GM12878 (cell line): ENCODE results near the gene SHH. TPM values are rescaled to one million over a fixed set of nuclear protein-coding genes. Genes with fewer than 3 reads are reported as not detected.

Source experiments
- ATAC-seq: fragments of 200-7000 bp; cut with Tn5 transposase; 3 replicates; pipeline ENCODE4 v1.9.1; 2020; ENCODE audit warnings: mild to moderate bottlenecking, moderate library complexity
- BruUV-seq: library from RNA; stranded (reverse); fragments of 400-500 nt; replicated peaks from 2 replicates; lab custom pipeline; 2021; lab: Mats Ljungman, UMichigan
- CTCF ChIA-PET: fragments of 300-600 bp; sonication (Branson Sonifier 250); formaldehyde crosslinking; extraction: SDS; loops from one replicate; lab custom pipeline; 2021; ENCODE audit warnings: inconsistent platforms; lab: Yijun Ruan, JAX
- POLR2A ChIA-PET: fragments of 350-600 bp; formaldehyde crosslinking; extraction: SDS; loops from one replicate; lab custom pipeline; 2021; ENCODE audit warnings: inconsistent platforms; lab: Charles Lee
- RAD21 ChIA-PET: fragments of 300-600 bp; sonication (Branson Sonifier 250); formaldehyde crosslinking; loops from one replicate; lab custom pipeline; 2023; ENCODE audit warnings: antibody characterized with exemption; ENCODE audit not compliant: unreplicated experiment; lab: Charles Lee
- SMC1A ChIA-PET: fragments of 300-600 bp; sonication (Branson Sonifier 250); formaldehyde crosslinking; loops from one replicate; lab custom pipeline; 2023; ENCODE audit not compliant: unreplicated experiment, uncharacterized antibody; lab: Charles Lee
- DNase-seq: peaks from one replicate; pipeline ENCODE4 v3.0.0-alpha.2; 2011; ENCODE audit warnings: low read depth, low spot score
- FAIRE-seq: peaks from 3 replicates; lab custom pipeline; 2011; peaks lifted over from hg19 to GRCh38; lab: Jason Lieb, UNC
- H2AFZ ChIP-seq: 2 replicates; pipeline ENCODE4 v1.6.0; 2011; ENCODE audit warnings: low read depth, low read length, control low read depth; ENCODE audit not compliant: control insufficient read depth
- H3K27ac ChIP-seq: 2 replicates; pipeline ENCODE4 v1.5.1; 2011; ENCODE audit warnings: control low read depth; ENCODE audit not compliant: control insufficient read depth, insufficient read depth
- H3K27me3 ChIP-seq, 2 experiments: replicated peaks in 1 of 2; 2 replicates each; pipeline versions ENCODE4 v1.6.0 to v1.6.1; 2011; ENCODE audit warnings: low read length in 1 of 2; ENCODE audit not compliant: control insufficient read depth in 2 of 2, insufficient read depth in 2 of 2
- H3K36me3 ChIP-seq, 2 experiments: 2 replicates each; pipeline ENCODE4 v1.5.1; 2011; ENCODE audit warnings: low read length in 1 of 2; ENCODE audit not compliant: control insufficient read depth in 2 of 2, insufficient read depth in 2 of 2
- H3K4me1 ChIP-seq: 2 replicates; pipeline ENCODE4 v1.6.1; 2011; ENCODE audit warnings: mild to moderate bottlenecking, low read length, moderate library complexity, mixed read lengths; ENCODE audit not compliant: control insufficient read depth, insufficient read depth
- H3K4me2 ChIP-seq: 2 replicates; pipeline ENCODE4 v1.6.0; 2011; ENCODE audit warnings: control low read depth; ENCODE audit not compliant: control insufficient read depth, insufficient read depth
- H3K4me3 ChIP-seq: fragments of 200-600 bp; sonication (generic); 2 replicates; pipeline ENCODE4 v1.5.1; 2016
- H3K79me2 ChIP-seq: 2 replicates; pipeline ENCODE4 v1.6.0; 2011; ENCODE audit warnings: low read length; ENCODE audit not compliant: control insufficient read depth, insufficient read depth
- H3K9ac ChIP-seq: 2 replicates; pipeline ENCODE4 v1.8.0; 2011; ENCODE audit warnings: low read length, control low read depth, mixed read lengths; ENCODE audit not compliant: control insufficient read depth, insufficient read depth
- H3K9me3 ChIP-seq: replicated peaks from 3 replicates; pipeline ENCODE4 v1.5.1; 2011; ENCODE audit warnings: mild to moderate bottlenecking, low read length; ENCODE audit not compliant: control insufficient read depth, insufficient read depth
- H4K20me1 ChIP-seq: 2 replicates; pipeline ENCODE4 v1.6.0; 2011; ENCODE audit not compliant: control insufficient read depth, insufficient read depth
- CUX1 ChIP-seq: IDR thresholded peaks from 2 replicates; pipeline ENCODE4 v1.6.1; 2012; ENCODE audit warnings: improper control_type of control experiment, low read depth, low read length; ENCODE audit not compliant: insufficient replicate concordance
- MLLT1 ChIP-seq: fragments of 450-650 bp; IDR thresholded peaks from 2 replicates; pipeline ENCODE4 v1.6.1; 2016; ENCODE audit warnings: mild to moderate bottlenecking
- NFXL1 ChIP-seq: fragments of 450-650 bp; IDR thresholded peaks from 2 replicates; pipeline ENCODE4 v1.6.1; 2017; ENCODE audit warnings: antibody characterized with exemption, mild to moderate bottlenecking, borderline replicate concordance
- NFYB ChIP-seq: IDR thresholded peaks from 2 replicates; pipeline ENCODE4 v1.6.1; 2011; ENCODE audit warnings: low read depth, mild to moderate bottlenecking, low read length, improper control_type of control experiment, moderate library complexity; ENCODE audit not compliant: insufficient read depth
- PKNOX1 ChIP-seq: fragments of 450-650 bp; IDR thresholded peaks from 2 replicates; pipeline ENCODE4 v1.6.1; 2016; ENCODE audit warnings: mild to moderate bottlenecking
- RBBP5 ChIP-seq: fragments of 200-600 bp; sonication (generic); conservative IDR thresholded peaks from 2 replicates; pipeline ENCODE4 v1.6.1; 2016
- SKIL ChIP-seq: fragments of 450-650 bp; IDR thresholded peaks from 2 replicates; pipeline ENCODE4 v1.6.1; 2017; ENCODE audit warnings: mild to moderate bottlenecking, low read depth, inconsistent platforms; ENCODE audit not compliant: poor library complexity, severe bottlenecking
- SMARCA5 ChIP-seq: fragments of 450-650 bp; IDR thresholded peaks from 2 replicates; pipeline ENCODE4 v1.6.1; 2017; ENCODE audit warnings: mild to moderate bottlenecking
- SREBF1 ChIP-seq: IDR thresholded peaks from 2 replicates; pipeline ENCODE4 v1.6.1; 2012; ENCODE audit warnings: mild to moderate bottlenecking, low read length
- STAT3 ChIP-seq: IDR thresholded peaks from 2 replicates; pipeline ENCODE4 v1.6.1; 2011; ENCODE audit warnings: low read depth, low read length, improper control_type of control experiment
- SUZ12 ChIP-seq: fragments of 200-600 bp; sonication (generic); IDR thresholded peaks from one replicate; pipeline ENCODE4 v1.6.1; 2018; ENCODE audit warnings: antibody characterized with exemption, mild to moderate bottlenecking; ENCODE audit not compliant: unreplicated experiment
- whole genome bisulfite sequencing: methylation state at CpG from one replicate; pipeline ENCODE4 v1.1.6; 2016; ENCODE audit warnings: low lambda C conversion rate; ENCODE audit not compliant: insufficient replicate concordance, insufficient coverage; ENCODE audit errors: missing lambda C conversion rate; 5-methylcytosine and 5-hydroxymethylcytosine counted together
- in situ Hi-C: fragments of 300-500 bp; cut with MboI; formaldehyde crosslinking; loops from 9 replicates; pipeline ENCODE4 v1.14.3; 2018; ENCODE audit warnings: mixed read lengths
- intact Hi-C: fragments of 100-400 bp; cut with micrococcal nuclease; formaldehyde crosslinking; loops from one replicate; pipeline ENCODE4 v1.14.2; 2022; ENCODE audit not compliant: unreplicated experiment
- polyA plus RNA-seq, 11 experiments: library from polyadenylated mRNA; depleted of rRNA in 4 of 11; unstranded in 6 of 11; stranded (reverse) in 5 of 11; fragments of >200 nt; fragmentation: Nextera tagmentation in 4 of 11; fragmentation: Illumina TruSeq in 1 of 11; extraction: Ambion mirVana in 4 of 11; extraction: Trizol in 1 of 11; gene quantifications; 1 replicate in 1 of 11; 2 replicates in 10 of 11; pipeline versions ENCODE4 v1.2.1 to v1.2.3, GENCODE V29; 2011 to 2016; ENCODE audit warnings: inconsistent platforms in 2 of 11, missing spikeins in 2 of 11, low read depth in 1 of 11
- total RNA-seq, 4 experiments: library from RNA; depleted of rRNA in 3 of 4; stranded (reverse); fragments of >200 nt in 3 of 4; fragmentation: Illumina TruSeq in 1 of 4; extraction: Trizol in 1 of 4; gene quantifications; 2 replicates each; pipeline versions ENCODE4 v1.2.1 to v1.2.3, GENCODE V29; 2013 to 2021
- TF ChIP-seq, protein P1 (sequence below): fragments of 450-650 bp; IDR thresholded peaks from 2 replicates; pipeline ENCODE4 v1.6.1; 2018; ENCODE audit warnings: borderline replicate concordance, mild to moderate bottlenecking; ENCODE audit not compliant: partially characterized antibody

SHH gene
- total and polyA plus RNA-seq, 10 of the 15 experiments (the other 5 are each of a cell fraction or from before 2014, with no cell fraction given), result not detected

DNA sequence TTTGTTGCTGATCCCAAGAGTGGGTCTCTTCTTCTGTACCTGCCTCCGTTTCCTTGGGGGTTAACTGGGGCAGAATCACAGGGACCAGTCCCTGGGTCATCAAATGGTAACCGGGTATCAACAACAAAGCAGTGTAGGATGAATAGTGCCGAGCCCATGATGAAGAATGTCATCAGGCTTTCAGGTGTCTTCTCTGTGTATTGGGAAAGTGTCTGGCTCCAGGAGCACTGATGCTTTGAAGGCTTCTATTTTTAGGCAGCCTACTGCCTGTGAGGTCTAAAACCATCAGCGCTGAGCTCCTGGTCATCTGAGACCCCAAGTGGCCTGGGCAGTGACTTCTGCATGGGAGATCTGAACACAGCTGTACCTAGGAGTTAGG, 48.2 kb upstream of the SHH start:
- in situ Hi-C loops, result no loop called here
- Histone ChIP-seq H3K36me3 (no peaks in the 10 kb centered on the region), H3K9me3 (no peaks in the 10 kb centered on the region), H3K9ac (no peak overlapping the region), H4K20me1 (no peaks in the 10 kb centered on the region), H3K27ac (no peak overlapping the region), H3K27me3 (peaks cover 0 to 1% of the 10 kb centered on the region in 2 experiments; a peak in 2 of 4 replicates), H3K4me3 (no peak overlapping the region), H3K4me1 (no peaks in the 10 kb centered on the region), H3K79me2 (no peaks in the 10 kb centered on the region), H2AFZ (no peak overlapping the region), H3K4me2 (no peak overlapping the region)
- ATAC-seq (no peak), FAIRE-seq (no peak), DNase-seq (no peak)
- 17% methylated on average over 4 of the region's 4 CpGs for WGBS
- ChIA-PET RAD21 (no interaction called here), CTCF (no interaction called here), SMC1A (no interaction called here), POLR2A (no interaction called here)
- intact Hi-C loops, result no loop called here
- no TSS peak for BruUV-seq
- no peak for TF ChIP-seq NFYB
- TF ChIP-seq SUZ12, result no peak
- TF ChIP-seq CUX1, result no peak
- TF ChIP-seq RBBP5, result no peak
- TF ChIP-seq NFXL1, result no peak
- TF ChIP-seq, protein P1, sequence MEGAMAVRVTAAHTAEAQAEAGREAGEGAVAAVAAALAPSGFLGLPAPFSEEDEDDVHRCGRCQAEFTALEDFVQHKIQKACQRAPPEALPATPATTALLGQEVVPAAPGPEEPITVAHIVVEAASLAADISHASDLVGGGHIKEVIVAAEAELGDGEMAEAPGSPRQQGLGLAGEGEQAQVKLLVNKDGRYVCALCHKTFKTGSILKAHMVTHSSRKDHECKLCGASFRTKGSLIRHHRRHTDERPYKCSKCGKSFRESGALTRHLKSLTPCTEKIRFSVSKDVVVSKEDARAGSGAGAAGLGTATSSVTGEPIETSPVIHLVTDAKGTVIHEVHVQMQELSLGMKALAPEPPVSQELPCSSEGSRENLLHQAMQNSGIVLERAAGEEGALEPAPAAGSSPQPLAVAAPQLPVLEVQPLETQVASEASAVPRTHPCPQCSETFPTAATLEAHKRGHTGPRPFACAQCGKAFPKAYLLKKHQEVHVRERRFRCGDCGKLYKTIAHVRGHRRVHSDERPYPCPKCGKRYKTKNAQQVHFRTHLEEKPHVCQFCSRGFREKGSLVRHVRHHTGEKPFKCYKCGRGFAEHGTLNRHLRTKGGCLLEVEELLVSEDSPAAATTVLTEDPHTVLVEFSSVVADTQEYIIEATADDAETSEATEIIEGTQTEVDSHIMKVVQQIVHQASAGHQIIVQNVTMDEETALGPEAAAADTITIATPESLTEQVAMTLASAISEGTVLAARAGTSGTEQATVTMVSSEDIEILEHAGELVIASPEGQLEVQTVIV, result no peak
- TF ChIP-seq SMARCA5, result no peak
- no peak for TF ChIP-seq MLLT1
- no peak for TF ChIP-seq STAT3
- no peak for TF ChIP-seq PKNOX1
- TF ChIP-seq SKIL, result no peak
- no peak for TF ChIP-seq SREBF1
